GM12801 (cell line): ENCODE results near the gene PRDM2.

Experiments
- TF ChIP-seq, protein P1 (sequence below): IDR thresholded peaks from one replicate; pipeline ENCODE4 v1.5.1; 2011; ENCODE audit warnings: control low read depth; ENCODE audit not compliant: insufficient read length; ENCODE audit errors: extremely low read depth

Gene PRDM2

DNA sequence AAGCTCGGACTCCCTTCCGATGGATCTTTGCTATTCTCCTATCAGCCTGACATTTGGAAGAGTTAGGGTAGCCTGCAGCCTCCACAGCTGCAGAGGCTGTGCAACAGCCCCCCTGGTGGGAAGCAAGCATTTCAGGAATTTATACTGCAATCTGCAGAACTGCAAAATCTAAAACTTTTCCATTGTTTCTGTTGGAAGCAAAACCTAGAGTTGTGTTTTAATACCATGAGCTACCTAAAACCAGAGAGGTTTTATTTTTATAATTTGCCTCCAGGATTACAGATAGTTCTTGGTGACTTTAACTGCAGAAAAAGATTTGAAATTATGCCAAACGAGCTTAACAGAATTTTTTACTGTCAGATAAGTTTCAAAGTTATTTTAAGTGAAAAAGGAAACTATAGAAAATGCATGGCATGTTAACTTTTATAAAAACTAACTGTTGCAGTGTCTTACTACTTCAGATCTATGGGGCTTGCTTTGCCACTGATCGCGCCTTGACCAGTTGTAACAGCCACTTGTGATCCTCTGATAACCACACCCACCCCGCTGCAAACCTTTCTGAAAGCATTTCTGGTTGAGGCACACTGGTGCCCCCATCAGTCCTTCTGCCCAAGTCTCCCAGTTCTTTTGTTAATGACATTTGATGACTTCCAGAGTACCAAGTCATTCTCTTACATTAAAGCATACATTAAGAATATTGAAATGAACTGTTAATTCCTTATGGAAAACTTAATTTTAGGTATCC, 64.8 kb downstream of the PRDM2 start:
- TF ChIP-seq, protein P1, sequence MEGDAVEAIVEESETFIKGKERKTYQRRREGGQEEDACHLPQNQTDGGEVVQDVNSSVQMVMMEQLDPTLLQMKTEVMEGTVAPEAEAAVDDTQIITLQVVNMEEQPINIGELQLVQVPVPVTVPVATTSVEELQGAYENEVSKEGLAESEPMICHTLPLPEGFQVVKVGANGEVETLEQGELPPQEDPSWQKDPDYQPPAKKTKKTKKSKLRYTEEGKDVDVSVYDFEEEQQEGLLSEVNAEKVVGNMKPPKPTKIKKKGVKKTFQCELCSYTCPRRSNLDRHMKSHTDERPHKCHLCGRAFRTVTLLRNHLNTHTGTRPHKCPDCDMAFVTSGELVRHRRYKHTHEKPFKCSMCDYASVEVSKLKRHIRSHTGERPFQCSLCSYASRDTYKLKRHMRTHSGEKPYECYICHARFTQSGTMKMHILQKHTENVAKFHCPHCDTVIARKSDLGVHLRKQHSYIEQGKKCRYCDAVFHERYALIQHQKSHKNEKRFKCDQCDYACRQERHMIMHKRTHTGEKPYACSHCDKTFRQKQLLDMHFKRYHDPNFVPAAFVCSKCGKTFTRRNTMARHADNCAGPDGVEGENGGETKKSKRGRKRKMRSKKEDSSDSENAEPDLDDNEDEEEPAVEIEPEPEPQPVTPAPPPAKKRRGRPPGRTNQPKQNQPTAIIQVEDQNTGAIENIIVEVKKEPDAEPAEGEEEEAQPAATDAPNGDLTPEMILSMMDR, result no peak

DNA sequence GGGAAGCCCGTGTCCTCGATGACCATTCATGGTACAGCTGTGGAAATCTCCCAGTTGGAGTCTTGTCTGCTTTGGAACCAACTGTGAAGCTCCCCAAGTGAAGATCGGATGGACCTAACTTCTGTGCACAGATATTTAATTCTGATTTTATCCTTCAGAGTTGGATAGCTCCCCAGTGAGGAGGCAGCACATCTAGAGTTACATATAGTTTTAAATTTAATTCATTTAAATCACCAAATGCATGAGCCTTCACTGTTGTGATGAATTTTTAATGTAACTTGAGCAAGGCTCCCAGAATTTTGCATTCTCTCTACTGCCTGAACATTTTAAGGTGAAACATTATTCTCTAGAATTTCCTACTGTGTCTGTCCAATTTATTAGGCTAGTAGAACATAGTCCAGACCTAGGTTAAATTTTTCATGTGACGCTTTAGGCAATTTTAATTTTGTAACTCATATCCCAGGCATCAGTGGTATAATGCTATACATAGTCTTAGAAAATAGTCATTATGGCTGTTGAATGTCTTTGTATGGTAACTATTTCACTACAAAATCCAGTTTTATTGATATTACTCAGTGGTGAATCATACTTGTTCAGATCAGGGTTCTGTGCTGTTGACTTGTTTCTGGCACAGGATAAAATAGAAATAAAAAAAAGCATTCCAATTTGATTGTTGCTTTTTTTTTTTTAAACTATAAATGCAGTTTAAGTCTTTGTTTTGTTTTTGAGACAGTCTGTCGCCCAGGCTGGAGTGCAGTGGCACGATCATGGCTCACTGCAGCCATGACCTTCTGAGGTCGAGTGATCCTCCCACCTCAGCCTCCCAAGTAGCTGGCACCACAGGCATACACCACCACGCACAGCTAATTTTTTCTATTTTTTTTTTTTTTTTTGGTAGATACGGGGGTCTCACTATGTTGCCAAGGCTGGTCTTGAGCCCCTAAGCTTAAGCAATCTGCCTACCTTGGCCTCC, 66.9 kb downstream of the PRDM2 start:
- TF ChIP-seq, protein P1, result no peak

DNA sequence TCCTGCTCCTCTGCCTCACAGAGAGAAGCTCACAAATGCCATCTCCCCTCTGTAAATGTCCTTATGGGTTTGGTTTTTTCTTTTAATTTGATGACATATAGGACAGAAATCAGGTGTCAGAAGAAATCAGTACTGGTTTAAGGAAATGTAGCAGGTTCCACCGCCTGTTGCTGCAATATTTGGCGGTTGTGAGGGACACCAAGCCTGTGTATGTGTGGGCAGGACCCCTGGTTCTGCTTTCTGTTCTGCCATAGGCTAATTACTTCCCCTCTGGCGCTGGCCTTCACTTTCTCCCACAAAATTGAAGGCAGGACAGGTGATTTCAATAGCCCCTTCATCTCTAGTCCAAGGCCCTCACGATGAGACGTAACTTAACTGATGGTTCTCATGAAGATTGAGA, 69.2 kb downstream of the PRDM2 start:
- TF ChIP-seq, protein P1, result no peak

DNA sequence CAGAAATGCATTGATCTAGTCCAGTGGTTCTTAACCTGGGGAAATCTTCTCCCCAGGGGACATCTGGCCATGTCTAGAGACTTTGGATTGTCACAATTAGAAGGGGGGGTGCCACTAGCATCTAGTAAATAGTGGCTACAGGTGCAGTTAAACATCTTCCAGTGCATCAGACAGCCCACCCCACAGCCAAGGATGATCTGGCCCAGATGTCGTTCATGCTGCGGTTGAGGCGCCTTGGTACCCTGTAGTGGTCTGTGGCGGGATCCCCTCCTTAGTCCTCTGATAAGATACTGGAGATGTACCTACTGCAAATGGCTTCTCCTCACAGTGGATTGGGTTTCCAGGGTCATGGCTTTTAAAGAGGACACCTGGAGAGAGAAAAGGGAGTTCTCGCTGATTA, 69.8 kb downstream of the PRDM2 start:
- TF ChIP-seq, protein P1, result no peak

DNA sequence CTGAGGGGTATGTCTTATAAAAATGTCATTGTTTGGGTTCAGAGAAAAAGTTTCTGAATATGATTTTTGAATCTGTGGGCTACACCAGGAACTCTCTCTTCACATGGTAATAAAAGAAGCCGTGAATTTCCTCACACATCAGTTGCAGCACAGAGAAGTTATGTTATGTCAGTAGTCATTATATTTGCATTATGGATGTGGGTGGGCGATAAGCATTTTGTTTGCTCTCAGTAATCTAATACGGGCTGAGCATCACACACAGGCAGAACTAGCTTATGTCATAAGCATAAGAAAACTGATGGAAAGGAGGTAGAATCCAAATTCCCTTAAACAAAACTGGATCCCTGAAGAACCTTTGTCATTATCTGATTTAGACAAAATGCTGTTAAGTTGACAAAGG, 70.8 kb downstream of the PRDM2 start:
- TF ChIP-seq, protein P1, result no peak

DNA sequence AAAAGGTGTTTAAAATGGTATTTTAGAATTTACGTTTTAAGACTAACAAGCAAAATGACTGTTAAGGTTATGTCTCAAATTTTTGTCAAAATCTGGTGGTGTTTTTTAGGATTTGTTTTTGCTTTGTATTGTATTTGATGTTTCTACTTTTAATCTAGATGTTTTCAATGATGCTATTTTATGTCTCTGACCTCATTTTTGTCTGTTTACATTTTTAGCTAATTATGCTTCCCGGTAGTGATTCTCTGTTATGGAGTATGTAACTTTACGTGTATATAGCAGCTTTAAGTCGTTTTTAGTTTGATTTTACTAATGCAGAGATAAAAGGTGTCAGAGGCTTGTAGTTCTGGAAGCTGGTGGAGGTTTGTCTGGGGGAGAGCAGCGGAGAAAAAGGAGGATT, 71.8 kb downstream of the PRDM2 start:
- TF ChIP-seq, protein P1, result no peak

DNA sequence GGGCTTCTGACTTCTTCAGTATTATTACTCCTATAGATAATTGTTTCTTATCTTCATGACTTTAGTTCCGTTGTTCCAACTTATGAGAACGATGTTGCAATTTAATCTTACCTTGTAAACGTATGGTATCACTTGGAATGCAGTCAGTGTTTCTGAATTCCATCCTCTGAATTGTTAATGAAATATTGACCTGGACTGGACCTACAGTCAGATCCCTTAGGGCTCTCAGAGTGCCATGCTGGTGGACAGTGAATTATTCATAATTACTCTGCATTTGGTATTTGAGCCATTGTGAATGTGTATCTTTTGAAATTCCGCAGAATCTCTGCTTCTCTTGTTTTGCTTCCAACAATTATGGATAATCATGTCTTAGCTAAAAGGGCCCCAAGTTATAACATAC, 72.3 kb downstream of the PRDM2 start:
- TF ChIP-seq, protein P1, result no peak
